Osteocyte (in vitro differentiated cells): ENCODE results near the gene SH3RF3. TPM values are rescaled to one million over a fixed set of nuclear protein-coding genes. Genes with fewer than 3 reads are reported as not detected.

Experiments
- DNase-seq: peaks from one replicate; pipeline ENCODE4 v3.0.0; 2021; ENCODE audit warnings: mixed read lengths; ENCODE audit not compliant: unreplicated experiment; ENCODE audit errors: extremely low spot score
- H3K27ac Mint-ChIP-seq: one replicate; pipeline ENCODE4 v1.8.0; 2021; ENCODE audit warnings: mild to moderate bottlenecking, mixed read lengths; ENCODE audit not compliant: unreplicated experiment
- H3K27me3 Mint-ChIP-seq: one replicate; pipeline ENCODE4 v1.8.0; 2021; ENCODE audit warnings: mixed read lengths; ENCODE audit not compliant: unreplicated experiment
- H3K36me3 Mint-ChIP-seq: one replicate; pipeline ENCODE4 v1.8.0; 2021; ENCODE audit warnings: mixed read lengths; ENCODE audit not compliant: unreplicated experiment
- H3K4me1 Mint-ChIP-seq: one replicate; pipeline ENCODE4 v1.8.0; 2021; ENCODE audit warnings: mixed read lengths; ENCODE audit not compliant: unreplicated experiment
- H3K4me3 Mint-ChIP-seq: one replicate; pipeline ENCODE4 v1.8.0; 2021; ENCODE audit warnings: mild to moderate bottlenecking, moderate library complexity, mixed read lengths; ENCODE audit not compliant: unreplicated experiment
- H3K9me3 Mint-ChIP-seq: one replicate; pipeline ENCODE4 v1.8.0; 2021; ENCODE audit warnings: mixed read lengths; ENCODE audit not compliant: unreplicated experiment
- total RNA-seq: library from RNA; stranded (reverse); gene quantifications from 2 replicates; pipeline ENCODE4 v1.2.1, GENCODE V29; 2021
- TF ChIP-seq, protein P1 (sequence below): fragments of 200-600 bp; sonication (generic); IDR thresholded peaks from 2 replicates; pipeline ENCODE4 v1.5.0; 2021; ENCODE audit warnings: antibody characterized with exemption, mild to moderate bottlenecking, moderate library complexity

The SH3RF3 gene
- total RNA-seq, 1 donor from 2014 or later, result 79.4 TPM

DNA sequence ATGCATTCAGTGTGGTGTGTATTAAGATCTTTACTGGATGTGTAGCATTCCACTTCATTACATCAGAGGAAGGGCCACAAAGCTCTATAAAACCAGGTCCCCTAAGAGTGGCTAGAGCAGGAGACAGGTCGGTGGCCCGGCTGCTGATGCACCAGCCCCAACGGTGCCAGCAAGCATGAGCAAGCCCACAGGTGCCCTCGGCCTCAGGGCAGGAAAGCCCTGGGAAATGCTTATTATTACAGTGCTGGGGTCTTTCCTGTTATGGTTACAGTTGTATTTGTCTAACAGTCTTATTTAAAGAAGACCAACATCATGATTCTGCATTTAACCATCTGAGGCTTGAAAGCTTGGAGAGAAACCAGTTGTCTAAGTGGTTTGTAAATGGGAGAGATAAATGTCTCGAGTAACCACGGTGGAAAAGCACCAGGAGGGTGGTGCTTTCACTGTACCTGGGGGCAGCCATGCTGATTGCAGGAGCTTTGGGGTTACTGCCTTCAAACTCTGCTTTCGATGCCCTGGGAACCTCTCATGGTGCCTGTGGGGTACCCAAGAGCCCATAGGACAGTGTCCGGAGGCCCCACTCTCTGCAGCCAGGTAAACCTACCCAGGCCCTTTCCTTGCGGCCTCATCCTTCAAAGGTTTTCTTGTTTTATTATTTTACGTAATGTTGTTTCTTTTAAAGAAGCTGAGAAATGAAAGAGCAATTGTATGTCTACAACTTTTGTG is 133.1 kb downstream of the SH3RF3 start:
- H3K36me3 Mint-ChIP-seq, result peaks cover 2% of the 10 kb centered on the region
- H3K9me3 Mint-ChIP-seq, result no peaks in the 10 kb centered on the region
- DNase-seq, result no peak
- TF ChIP-seq, protein P1, sequence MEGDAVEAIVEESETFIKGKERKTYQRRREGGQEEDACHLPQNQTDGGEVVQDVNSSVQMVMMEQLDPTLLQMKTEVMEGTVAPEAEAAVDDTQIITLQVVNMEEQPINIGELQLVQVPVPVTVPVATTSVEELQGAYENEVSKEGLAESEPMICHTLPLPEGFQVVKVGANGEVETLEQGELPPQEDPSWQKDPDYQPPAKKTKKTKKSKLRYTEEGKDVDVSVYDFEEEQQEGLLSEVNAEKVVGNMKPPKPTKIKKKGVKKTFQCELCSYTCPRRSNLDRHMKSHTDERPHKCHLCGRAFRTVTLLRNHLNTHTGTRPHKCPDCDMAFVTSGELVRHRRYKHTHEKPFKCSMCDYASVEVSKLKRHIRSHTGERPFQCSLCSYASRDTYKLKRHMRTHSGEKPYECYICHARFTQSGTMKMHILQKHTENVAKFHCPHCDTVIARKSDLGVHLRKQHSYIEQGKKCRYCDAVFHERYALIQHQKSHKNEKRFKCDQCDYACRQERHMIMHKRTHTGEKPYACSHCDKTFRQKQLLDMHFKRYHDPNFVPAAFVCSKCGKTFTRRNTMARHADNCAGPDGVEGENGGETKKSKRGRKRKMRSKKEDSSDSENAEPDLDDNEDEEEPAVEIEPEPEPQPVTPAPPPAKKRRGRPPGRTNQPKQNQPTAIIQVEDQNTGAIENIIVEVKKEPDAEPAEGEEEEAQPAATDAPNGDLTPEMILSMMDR, result no peak
- H3K27me3 Mint-ChIP-seq, result no peaks in the 10 kb centered on the region
- H3K4me1 Mint-ChIP-seq, result peaks cover 97% of the 10 kb centered on the region
- H3K4me3 Mint-ChIP-seq, result no peak overlapping the region
- peak overlapping the region; percentile 54 for H3K27ac Mint-ChIP-seq

DNA sequence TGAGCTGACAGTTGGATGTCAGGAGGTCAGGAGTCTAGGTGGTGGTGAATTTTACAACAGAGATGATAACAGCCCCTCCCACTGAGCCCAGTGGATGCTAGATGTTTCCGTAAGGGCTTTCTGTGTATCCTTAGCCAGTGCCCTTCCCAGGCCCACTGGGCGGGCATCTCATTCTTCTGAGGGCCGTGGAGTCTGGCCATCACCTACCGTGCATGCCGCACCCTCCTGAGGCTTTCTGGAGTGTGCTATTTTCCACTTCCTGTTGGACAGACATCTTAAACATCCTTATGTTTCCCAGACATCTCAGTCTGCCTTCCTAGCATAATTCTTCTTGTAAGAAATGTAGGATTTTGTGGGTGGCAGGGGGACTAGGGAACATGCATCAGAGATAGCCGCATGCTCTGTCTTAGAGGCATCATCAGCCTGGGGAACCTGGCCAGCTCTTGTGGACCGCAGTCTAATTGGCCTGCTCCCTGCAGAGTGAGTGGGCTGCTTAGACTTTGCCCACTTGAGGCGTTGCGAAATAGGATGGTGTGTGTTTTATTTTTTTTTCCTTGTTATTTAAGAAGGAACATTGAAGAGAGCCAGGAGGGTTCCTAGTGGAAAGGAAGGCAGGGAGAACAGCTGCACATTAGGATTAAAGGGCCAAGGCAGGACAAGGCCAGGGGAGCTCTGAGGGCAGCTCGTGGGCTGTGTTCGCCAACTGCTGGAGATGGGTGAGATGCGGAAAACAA is 135.8 kb downstream of the SH3RF3 start:
- Mint-ChIP-seq H3K27me3 (no peaks in the 10 kb centered on the region), H3K36me3 (peaks cover 2% of the 10 kb centered on the region), H3K27ac (peak overlapping the region; percentile 82), H3K4me1 (peaks cover 91% of the 10 kb centered on the region), H3K4me3 (peak overlapping the region; percentile 4), H3K9me3 (no peaks in the 10 kb centered on the region)
- DNase-seq, result no peak
- TF ChIP-seq, protein P1, result no peak

DNA sequence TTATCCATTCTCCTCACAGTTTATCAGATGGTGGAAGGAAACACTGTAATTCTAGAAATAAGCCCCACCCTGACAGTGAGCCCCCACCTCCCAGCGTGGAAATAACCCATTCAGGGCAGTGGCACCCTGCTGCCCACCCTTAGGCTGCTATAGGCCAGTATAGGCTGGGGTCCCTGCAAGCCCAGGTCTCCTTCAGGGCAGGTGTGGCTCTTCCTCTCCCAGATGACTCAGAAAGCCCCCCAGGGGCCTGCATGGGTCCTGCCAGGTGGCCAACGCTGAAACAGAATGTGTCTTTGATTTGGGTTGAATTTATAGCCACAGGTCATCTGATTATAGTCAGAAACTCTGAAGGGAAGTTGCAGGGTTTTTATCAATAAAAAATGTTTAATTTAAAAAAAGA is 136.4 kb downstream of the SH3RF3 start:
- no peak overlapping the region for H3K4me3 Mint-ChIP-seq

DNA sequence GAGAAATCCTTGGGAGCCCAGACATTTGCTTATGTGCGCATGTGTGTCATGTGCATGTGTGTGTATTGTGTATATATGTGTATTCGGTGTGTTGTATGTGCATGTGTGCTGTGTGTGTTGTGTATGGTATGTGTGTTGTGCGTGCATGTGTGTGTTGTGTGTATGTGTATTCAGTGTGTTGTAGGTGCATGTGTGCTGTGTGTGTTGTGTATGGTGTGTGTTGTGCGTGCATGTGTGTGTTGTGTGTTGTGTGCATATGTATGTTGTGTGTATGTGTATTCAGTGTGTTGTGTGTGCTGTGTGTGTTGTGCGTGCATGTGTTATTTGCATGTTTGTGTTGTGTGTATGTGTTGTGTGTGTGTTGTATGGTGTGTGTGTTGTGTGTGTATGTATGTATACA is 136.9 kb downstream of the SH3RF3 start:
- H3K4me3 Mint-ChIP-seq, result no peak overlapping the region
- peaks cover 2% of the 10 kb centered on the region for H3K36me3 Mint-ChIP-seq
- no peaks in the 10 kb centered on the region for H3K9me3 Mint-ChIP-seq
- TF ChIP-seq, protein P1, result no peak
- no peaks in the 10 kb centered on the region for H3K27me3 Mint-ChIP-seq
- H3K4me1 Mint-ChIP-seq, result peaks cover 90% of the 10 kb centered on the region
- no peak for DNase-seq
- peak overlapping the region; percentile 82 for H3K27ac Mint-ChIP-seq

More for the DNA sequence above, 136.4 kb downstream of the SH3RF3 start:
- Mint-ChIP-seq H3K27me3 (no peaks in the 10 kb centered on the region), H3K4me1 (peaks cover 91% of the 10 kb centered on the region), H3K36me3 (peaks cover 2% of the 10 kb centered on the region), H3K9me3 (no peaks in the 10 kb centered on the region), H3K27ac (peak overlapping the region; percentile 82)
- no peak for DNase-seq
- TF ChIP-seq, protein P1, result no peak

DNA sequence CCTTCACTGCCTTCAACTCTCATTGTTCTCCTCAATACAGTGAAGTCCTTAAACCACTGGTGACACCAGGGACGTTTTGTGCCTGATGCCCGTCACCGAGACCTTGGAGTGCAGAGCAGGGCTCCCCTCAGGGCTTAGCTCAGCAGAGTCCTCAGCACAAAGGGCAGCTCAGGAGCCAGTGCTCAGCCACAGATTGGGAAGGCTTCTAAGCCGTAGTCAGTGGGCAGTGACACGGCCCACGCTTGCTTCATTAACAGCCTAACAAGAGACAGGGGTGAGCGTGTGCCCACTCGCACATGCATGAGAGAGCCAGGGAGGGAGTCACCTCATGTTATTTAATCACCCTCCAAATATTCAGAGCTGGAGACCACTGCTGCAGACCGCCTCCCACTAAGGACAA is 137.5 kb downstream of the SH3RF3 start:
- Mint-ChIP-seq H3K27ac (peak overlapping the region; percentile 68), H3K27me3 (no peaks in the 10 kb centered on the region), H3K4me3 (no peak overlapping the region), H3K36me3 (peaks cover 2% of the 10 kb centered on the region), H3K9me3 (no peaks in the 10 kb centered on the region), H3K4me1 (peaks cover 90% of the 10 kb centered on the region)
- no peak for DNase-seq
- TF ChIP-seq, protein P1, result no peak
